ENCODE results near the gene TRIP10.

Gene TRIP10

GRCh38 chr19:6723738-6724137 lies 15.7 kb upstream of the TRIP10 start:
- POLR2A ChIA-PET: no interaction called here
- CTCF ChIA-PET: interaction anchor here (0.6 kb wide), 1 partner anchor 15 kb away, joined by 3 read pairs; no protein-coding TSS in a partner anchor
- DNase-seq (ENCODE audit: extremely low spot score): no peak
- no peak for TF ChIP-seq SP1 (IDR thresholded peaks at IDR 0.05)
- TF ChIP-seq SUZ12 (IDR thresholded peaks at IDR 0.05): no peak
- no peak for TF ChIP-seq FOXM1 (IDR thresholded peaks at IDR 0.05; ENCODE audit: borderline replicate concordance)
- TF ChIP-seq HDGF (IDR thresholded peaks at IDR 0.05; ENCODE audit: borderline replicate concordance): no peak
- no peak for TF ChIP-seq FOXK2 (IDR thresholded peaks at IDR 0.05)

- TF ChIP-seq SP1 (IDR thresholded peaks at IDR 0.05) (no peak), SUZ12 (IDR thresholded peaks at IDR 0.05) (no peak), TARDBP (IDR thresholded peaks at IDR 0.05) (no peak), FOXM1 (IDR thresholded peaks at IDR 0.05; ENCODE audit: borderline replicate concordance) (no peak), FOXA1 (IDR thresholded peaks at IDR 0.05) (no peak), L3MBTL2 (conservative IDR thresholded peaks at IDR 0.05) (no peak), ZNF384 (IDR thresholded peaks at IDR 0.05) (no peak), CTBP1 (IDR thresholded peaks at IDR 0.05; ENCODE audit: borderline replicate concordance) (no peak), NFRKB (IDR thresholded peaks at IDR 0.05) (no peak), HDGF (IDR thresholded peaks at IDR 0.05; ENCODE audit: borderline replicate concordance) (no peak), LEF1 (IDR thresholded peaks at IDR 0.05; ENCODE audit: borderline replicate concordance) (no peak)
- POLR2A ChIA-PET: interaction anchor here (0.9 kb wide), 1 partner anchor 16 kb away, joined by 3 read pairs; no protein-coding TSS in a partner anchor
- DNase-seq (ENCODE audit: extremely low spot score): no peak
- CTCF ChIA-PET: no interaction called here
Observed at GRCh38 chr19:6724631-6725492, 14.6 kb upstream of the TRIP10 start.

GRCh38 chr19:6725513-6726231 lies 13.8 kb upstream of the TRIP10 start:
- CTCF ChIA-PET: no interaction called here
- POLR2A ChIA-PET: interaction anchor here (0.9 kb wide), 1 partner anchor 15 kb away, joined by 3 read pairs; no protein-coding TSS in a partner anchor
- DNase-seq (ENCODE audit: extremely low spot score): no peak
- TF ChIP-seq FOXM1 (IDR thresholded peaks at IDR 0.05; ENCODE audit: borderline replicate concordance): no peak
- no peak for TF ChIP-seq CTBP1 (IDR thresholded peaks at IDR 0.05; ENCODE audit: borderline replicate concordance)
- no peak for TF ChIP-seq L3MBTL2 (conservative IDR thresholded peaks at IDR 0.05)

- no peak for DNase-seq (ENCODE audit: extremely low spot score)
- TF ChIP-seq HDGF (IDR thresholded peaks at IDR 0.05; ENCODE audit: borderline replicate concordance) (no peak), PKNOX1 (IDR thresholded peaks at IDR 0.05) (no peak), CTBP1 (IDR thresholded peaks at IDR 0.05; ENCODE audit: borderline replicate concordance) (no peak), FOXA1 (IDR thresholded peaks at IDR 0.05) (no peak), SP1 (IDR thresholded peaks at IDR 0.05) (no peak)
- POLR2A ChIA-PET: interaction anchor here (1.1 kb wide), 1 partner anchor 9 kb away, joined by 4 read pairs; the partner anchor contains the start of gene GPR108
- CTCF ChIA-PET: no interaction called here
Observed at GRCh38 chr19:6728346-6728745, 11.1 kb upstream of the TRIP10 start.

- no peak for DNase-seq (ENCODE audit: extremely low spot score)
- no peak for TF ChIP-seq FOXM1 (IDR thresholded peaks at IDR 0.05; ENCODE audit: borderline replicate concordance)
- TF ChIP-seq SP1 (IDR thresholded peaks at IDR 0.05): no peak
- no peak for TF ChIP-seq ARNT (IDR thresholded peaks at IDR 0.05)
- TF ChIP-seq SUZ12 (IDR thresholded peaks at IDR 0.05): no peak
- no peak for TF ChIP-seq FOXA1 (IDR thresholded peaks at IDR 0.05)
- no peak for TF ChIP-seq L3MBTL2 (conservative IDR thresholded peaks at IDR 0.05)
- no peak for TF ChIP-seq LEF1 (IDR thresholded peaks at IDR 0.05; ENCODE audit: borderline replicate concordance)
- TF ChIP-seq BHLHE40 (IDR thresholded peaks at IDR 0.05; ENCODE audit: borderline replicate concordance): no peak
- no peak for TF ChIP-seq CTBP1 (IDR thresholded peaks at IDR 0.05; ENCODE audit: borderline replicate concordance)
- TF ChIP-seq FOXK2 (IDR thresholded peaks at IDR 0.05): no peak
- no peak for TF ChIP-seq ELF4 (IDR thresholded peaks at IDR 0.05)
- TF ChIP-seq PKNOX1 (IDR thresholded peaks at IDR 0.05): no peak
- no peak for TF ChIP-seq ZNF384 (IDR thresholded peaks at IDR 0.05)
- ChIA-PET POLR2A (no interaction called here), CTCF (no interaction called here)
Observed at GRCh38 chr19:6729573-6730152, 9.8 kb upstream of the TRIP10 start.

- ChIA-PET CTCF (no interaction called here), POLR2A (no interaction called here)
- peak; percentile 68 for DNase-seq (ENCODE audit: extremely low spot score)
- no peak for TF ChIP-seq L3MBTL2 (conservative IDR thresholded peaks at IDR 0.05)
Observed at GRCh38 chr19:6730153-6730804, 9.2 kb upstream of the TRIP10 start.
